Stimulated activated CD8-positive, alpha-beta memory T cell treated with anti-CD3 and anti-CD28 coated beads, Interleukin-7, amount 100 ng/mL, for 4 hours (primary cell): ENCODE measurements around the gene STRADA.

Experiments used
- DNase-seq, 2 donors: peaks; one replicate each; pipeline ENCODE4 v3.0.0-alpha.2; 2020; ENCODE audit warnings: low read depth in 2 of 2

The STRADA gene

GRCh38 chr17:63741408-63742173 lies at the start of gene STRADA:
Gene STRADA (minus strand): TSS chr17:63741799. CDS start chr17:63728369, 13,430 bp downstream.
- DNase-seq, result peak; percentile 97 to 100

GRCh38 chr17:63790057-63790456 lies 48.5 kb upstream of the STRADA start:
- no peak for DNase-seq

GRCh38 chr17:63786971-63787711 lies 45.5 kb upstream of the STRADA start:
- no peak for DNase-seq

GRCh38 chr17:63786117-63786516 lies 44.5 kb upstream of the STRADA start:
- no peak for DNase-seq

GRCh38 chr17:63785556-63785955 lies 44.0 kb upstream of the STRADA start:
- no peak for DNase-seq

GRCh38 chr17:63783522-63783921 lies 41.9 kb upstream of the STRADA start:
- no peak for DNase-seq

GRCh38 chr17:63780928-63781327 lies 39.3 kb upstream of the STRADA start:
- DNase-seq, result no peak

GRCh38 chr17:63780507-63780906 lies 38.9 kb upstream of the STRADA start:
- no peak for DNase-seq

GRCh38 chr17:63775420-63775819 lies 33.8 kb upstream of the STRADA start:
- no peak for DNase-seq

- DNase-seq, result no peak
Observed at GRCh38 chr17:63774969-63775265, 33.3 kb upstream of the STRADA start.

- DNase-seq, result peak; percentile 29 to 84
Observed at GRCh38 chr17:63774141-63774968, 32.8 kb upstream of the STRADA start, which contains the start of gene DDX42. Gene DDX42 (plus strand): TSS chr17:63774170. CDS start chr17:63787050, 12,880 bp downstream.

- DNase-seq, result peak; percentile 97 to 98
Observed at GRCh38 chr17:63773272-63774140, 31.9 kb upstream of the STRADA start, which contains the start of gene CCDC47. Gene CCDC47 (minus strand): TSS chr17:63773597. CDS start chr17:63766175, 7,422 bp downstream.

GRCh38 chr17:63772801-63773271 lies 31.2 kb upstream of the STRADA start:
- no peak for DNase-seq

- no peak for DNase-seq
Observed at GRCh38 chr17:63768433-63768832, 26.8 kb upstream of the STRADA start.

GRCh38 chr17:63766754-63767153 lies 25.2 kb upstream of the STRADA start:
- DNase-seq, result no peak

GRCh38 chr17:63764716-63765115 lies 23.1 kb upstream of the STRADA start:
- no peak for DNase-seq

GRCh38 chr17:63762161-63763078 lies 20.8 kb upstream of the STRADA start:
- no peak for DNase-seq

GRCh38 chr17:63760771-63761539 lies 19.4 kb upstream of the STRADA start:
- no peak for DNase-seq

GRCh38 chr17:63758428-63758827 lies 16.8 kb upstream of the STRADA start:
- no peak for DNase-seq
